GM21360 (cell line): ENCODE measurements around the gene PLBD1.

ENCODE experiments used
- ATAC-seq: cut with Tn5 transposase; IDR thresholded peaks from one replicate; pipeline ENCODE4 v1.9.1; 2021; ENCODE audit warnings: mild to moderate bottlenecking, moderate library complexity; ENCODE audit not compliant: unreplicated experiment

Gene PLBD1

GRCh38 chr12:14570231-14570630 lies 2.5 kb upstream of the PLBD1 start:
- no peak for ATAC-seq

DNA sequence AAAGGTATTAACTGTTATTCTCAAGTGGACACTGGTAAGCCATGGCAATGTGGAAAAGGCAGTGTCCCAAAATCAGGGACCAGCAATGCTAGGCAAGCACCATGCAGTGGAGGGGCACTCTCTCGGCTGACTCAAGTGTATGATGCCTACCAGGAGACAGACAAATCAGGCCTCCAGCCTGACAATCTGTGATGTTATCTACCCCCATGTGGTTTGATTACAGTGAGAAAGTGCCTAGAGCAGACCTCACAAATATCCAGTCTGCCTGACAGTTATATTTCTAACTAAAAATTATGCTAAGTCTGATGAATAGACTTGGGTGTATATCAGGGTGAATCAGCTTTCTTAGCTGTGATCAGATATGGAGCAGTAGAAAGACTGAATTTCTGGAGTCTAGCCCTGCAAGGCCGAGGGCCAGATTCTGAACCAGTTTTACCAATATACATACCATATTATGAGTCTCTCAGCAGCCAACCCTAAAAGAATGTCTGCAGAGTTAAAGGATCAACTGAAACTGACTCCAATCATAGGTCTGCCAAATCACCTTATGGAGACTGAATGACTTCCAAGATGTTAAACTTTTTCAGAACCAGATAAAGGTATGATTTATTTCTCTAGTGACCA lies 3.2 kb downstream of the PLBD1 start:
- ATAC-seq: no peak

- ATAC-seq: no peak
Measured at GRCh38 chr12:14563046-14563445, 4.6 kb downstream of the PLBD1 start.

- ATAC-seq: no peak
Measured at GRCh38 chr12:14562279-14562678, 5.4 kb downstream of the PLBD1 start.

- no peak for ATAC-seq
Measured at GRCh38 chr12:14561677-14562238, 5.9 kb downstream of the PLBD1 start.

DNA sequence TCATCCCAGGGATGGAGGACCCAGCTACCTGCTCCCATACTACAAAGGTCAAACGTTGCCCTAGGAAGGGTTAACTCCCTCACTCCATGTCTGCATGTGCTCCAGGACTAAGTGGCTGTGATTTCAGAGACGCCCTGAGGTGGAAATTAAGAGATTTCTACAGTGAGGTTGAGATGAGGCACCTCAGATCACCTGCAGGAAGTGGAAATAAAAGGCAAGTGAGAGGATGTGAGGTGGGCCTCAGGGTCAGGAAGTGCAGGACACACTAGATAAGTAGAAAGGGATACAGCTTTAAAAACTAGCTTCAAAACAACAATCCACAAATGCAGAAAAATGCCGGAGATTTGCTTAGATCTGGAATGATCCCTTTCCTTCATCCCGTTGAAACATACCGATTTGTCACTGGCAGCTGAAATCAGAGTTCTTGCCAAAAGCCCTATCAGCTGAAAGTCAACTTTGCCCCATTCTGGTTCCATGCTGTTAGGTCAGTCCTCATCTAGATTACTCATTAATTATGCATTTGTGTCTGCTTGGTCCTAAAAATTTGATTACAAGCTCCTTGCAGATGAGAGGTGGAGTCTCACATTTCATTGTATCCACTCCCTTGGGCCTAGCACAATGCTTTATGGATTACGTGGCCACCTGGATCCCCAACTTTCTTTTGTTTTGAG lies 6.6 kb downstream of the PLBD1 start:
- no peak for ATAC-seq

DNA sequence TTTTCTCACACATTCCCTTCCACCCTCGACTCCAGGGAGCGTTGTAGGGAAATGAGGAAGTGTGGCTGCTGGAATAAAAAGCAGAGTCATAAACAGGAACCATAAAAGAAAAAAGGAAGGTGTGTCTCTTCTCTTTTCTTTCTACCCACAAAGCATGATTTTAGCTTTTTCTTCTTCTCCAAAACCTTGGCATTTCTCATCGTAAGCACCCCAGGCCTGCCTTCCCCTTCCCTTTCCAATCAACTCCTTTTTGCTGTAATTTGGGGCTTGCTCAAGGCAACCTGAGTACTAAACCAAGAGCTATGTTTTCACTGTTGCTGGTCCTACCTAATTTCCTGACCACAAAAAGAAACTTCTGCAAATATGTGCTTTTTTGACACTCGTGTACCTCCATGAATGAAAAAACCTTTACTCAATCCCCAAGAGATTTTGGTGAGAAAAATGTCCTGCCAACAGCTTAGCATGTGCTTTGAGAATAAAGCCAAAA lies 9.2 kb downstream of the PLBD1 start:
- no peak for ATAC-seq

- ATAC-seq: no peak
Measured at GRCh38 chr12:14557966-14558365, 9.7 kb downstream of the PLBD1 start.

- ATAC-seq: no peak
Measured at GRCh38 chr12:14554281-14555007, 13.2 kb downstream of the PLBD1 start.

- ATAC-seq: no peak
Measured at GRCh38 chr12:14548609-14549008, 19.1 kb downstream of the PLBD1 start.

- no peak for ATAC-seq
Measured at GRCh38 chr12:14547571-14547970, 20.1 kb downstream of the PLBD1 start.

DNA sequence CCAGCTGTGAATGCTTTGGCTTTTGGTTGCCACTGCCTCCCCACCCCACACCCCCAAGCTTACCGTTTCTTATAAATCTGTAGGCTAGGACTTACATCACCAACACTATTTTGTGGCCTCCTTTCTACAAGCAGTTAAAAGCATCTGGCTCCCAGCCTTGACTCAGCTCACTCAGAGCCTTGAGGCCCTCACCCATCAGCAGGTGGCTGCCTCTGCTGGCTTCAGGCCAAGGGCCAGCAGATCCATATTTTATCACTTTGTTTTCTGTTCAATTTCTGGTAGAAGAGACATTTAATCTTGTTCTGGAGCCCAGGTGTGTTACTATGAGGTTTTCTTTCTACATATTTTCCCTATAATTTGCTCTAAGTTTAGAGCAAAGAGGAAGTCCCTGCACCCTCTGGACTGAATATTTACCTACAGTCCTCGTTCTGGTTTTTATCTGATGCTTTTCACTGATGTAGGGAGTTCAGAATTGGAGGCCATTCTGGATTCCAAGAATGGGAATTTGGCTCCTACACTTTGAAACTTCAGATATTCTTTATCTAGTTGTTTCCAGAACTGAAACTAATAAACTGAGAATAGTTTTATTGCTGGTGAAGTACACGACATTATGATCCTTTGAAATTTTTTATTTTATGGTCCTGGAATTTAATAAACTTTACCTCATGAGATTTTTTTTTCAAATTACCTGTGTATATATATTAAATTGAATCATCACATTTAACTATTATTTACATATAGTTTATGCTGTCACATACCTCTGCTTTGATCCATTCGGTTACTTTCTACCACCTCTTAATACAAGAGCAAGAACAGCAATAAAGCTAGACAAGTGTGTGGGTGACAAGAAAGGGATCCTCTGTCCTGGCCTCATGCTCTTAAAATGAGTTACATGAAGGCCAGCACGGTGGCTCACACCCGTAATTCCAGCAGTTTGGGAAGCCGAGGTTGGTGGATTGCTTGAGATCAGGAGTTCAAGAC lies 22.2 kb downstream of the PLBD1 start:
- ATAC-seq: no peak

DNA sequence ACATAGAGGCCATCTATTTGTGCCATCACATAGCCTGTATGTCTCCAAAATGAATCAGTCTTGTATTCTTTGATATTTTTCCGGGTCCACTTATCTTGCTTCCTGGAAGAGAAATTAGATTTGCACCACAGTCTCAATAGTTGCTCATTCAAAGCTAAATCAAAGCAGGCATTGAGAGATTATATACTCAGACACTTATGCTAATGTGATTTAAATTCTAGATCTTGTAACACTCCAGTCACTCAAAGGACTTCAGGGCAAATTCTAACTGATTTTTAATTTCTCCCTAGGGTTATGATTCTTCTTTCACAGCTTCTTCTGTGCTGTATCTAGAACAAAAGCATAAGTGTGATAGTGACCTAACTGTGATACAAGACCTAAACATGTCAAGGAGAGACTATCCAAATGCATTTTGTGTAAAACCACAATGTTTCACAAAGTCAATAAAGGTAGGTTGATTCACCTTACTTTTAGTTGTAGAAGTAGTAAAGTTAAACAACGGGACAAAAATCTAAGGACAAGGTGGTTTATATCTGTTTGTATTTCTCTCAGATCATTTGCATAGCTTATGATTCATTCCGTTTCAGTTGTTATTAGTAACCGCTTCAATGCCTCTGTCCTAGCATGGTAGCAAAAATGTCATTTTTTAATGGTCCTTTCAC lies 26.8 kb downstream of the PLBD1 start:
- ATAC-seq: no peak

DNA sequence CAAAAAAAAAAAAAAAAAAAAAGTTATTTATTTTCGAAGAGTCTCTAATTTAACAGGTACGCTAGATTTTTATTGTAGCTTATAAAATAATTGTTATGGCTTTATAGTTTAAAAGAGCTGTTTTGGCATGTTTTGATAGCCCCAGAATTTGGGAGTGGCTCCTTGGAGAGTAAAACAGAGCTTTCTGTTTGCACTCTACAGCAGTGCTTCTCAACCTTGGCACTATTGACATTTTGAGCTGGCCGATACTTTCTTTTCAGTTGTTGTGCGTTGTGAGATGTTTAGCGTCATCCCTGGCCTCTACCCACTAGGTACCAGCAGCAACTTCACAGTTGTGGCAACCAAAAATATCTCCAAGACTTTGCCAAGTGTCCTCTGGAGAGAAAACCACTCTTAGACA lies 30.6 kb downstream of the PLBD1 start:
- no peak for ATAC-seq

- ATAC-seq: no peak
Measured at GRCh38 chr12:14532152-14532551, 35.5 kb downstream of the PLBD1 start.

DNA sequence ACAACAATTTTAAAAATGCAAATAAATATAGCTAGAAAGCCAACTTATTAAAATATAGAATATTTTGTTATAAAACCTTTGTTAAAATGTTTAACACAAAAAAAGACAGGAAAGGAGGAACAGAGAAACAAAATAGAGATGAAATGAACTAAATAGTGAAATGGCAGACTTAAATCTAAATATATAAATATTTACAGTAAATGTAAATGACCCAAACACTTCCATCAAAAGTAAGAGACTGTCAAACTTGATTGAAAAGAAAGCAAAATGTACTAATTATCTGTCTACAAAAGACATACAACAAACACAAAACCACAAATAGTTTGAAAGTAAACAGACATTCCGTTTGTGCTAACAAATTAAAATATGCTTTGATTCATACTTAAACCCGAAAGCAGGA lies 41.7 kb downstream of the PLBD1 start:
- no peak for ATAC-seq

DNA sequence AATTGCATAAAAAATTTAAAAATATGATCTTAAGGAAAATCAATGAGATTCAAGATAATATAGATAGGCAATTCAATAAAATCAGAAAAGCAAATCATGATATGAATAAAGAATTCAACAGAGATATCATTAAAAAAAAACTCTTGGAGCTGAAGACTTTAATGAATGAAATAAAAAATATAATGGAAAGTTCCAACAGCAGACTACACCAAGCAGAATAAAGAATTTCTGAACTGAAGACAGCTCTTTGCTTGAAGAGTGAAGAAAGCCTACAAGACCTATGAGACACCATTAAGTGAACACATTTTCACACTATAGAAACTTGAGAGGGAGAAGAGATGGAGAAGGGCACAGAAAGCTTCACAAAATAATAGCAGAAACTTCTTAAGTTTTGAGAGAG lies 45.9 kb downstream of the PLBD1 start:
- no peak for ATAC-seq

- no peak for ATAC-seq
Measured at GRCh38 chr12:14514946-14515345, 52.7 kb downstream of the PLBD1 start.

DNA sequence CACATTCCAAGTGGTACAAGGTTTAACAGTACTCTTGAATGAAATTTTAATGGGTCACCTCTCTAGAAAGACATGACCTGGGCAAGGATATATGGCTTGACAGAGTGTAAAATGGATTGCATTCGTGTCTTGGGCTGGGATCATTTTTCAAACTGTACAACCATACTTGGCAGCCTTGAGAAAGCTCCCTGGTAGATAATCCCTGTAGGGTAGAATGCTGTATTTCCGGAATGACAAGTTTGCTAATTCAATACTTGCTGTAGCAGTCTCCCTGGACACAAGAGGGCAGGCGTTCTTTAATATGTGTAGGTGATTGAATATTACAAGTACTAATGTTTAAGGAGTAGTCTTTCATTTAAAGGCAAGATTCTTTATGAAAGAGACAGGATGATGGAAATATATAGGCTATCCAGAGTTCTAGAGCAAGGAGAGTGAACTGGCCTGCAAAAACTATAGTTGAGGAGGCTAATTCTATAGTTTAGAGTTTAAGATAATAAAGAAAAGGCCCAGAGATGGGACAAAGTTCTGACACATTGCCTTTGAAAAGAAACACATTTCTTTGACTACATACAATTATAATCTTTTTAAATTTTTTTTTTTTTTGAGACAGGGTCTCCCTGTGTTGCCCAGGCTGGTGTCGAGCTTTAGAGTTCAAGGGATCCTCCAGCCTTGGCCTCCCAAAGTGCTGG lies 53.4 kb downstream of the PLBD1 start:
- no peak for ATAC-seq
